MCF 10A (cell line): ENCODE measurements around the gene MINDY2. TPM values are rescaled to one million over a fixed set of nuclear protein-coding genes. Genes with fewer than 3 reads are reported as not detected.
"Not testable (repeated sequence)": the region's sequence is repeated elsewhere in the genome, so short reads cannot be mapped to it uniquely, and the experiment has no call there.

Experiments
- BruUV-seq: library from RNA; stranded (reverse); fragments of 400-500 nt; replicated peaks from 2 replicates; lab custom pipeline; 2021; lab: Mats Ljungman, UMichigan
- CTCF ChIA-PET: fragments of 300-600 bp; sonication (Branson Sonifier 250); formaldehyde crosslinking; extraction: SDS; loops from one replicate; lab custom pipeline; 2021; ENCODE audit warnings: antibody characterized with exemption, inconsistent platforms; lab: Yijun Ruan, JAX
- POLR2A ChIA-PET: fragments of 300-600, 350-650 bp; sonication (Branson Sonifier 250); formaldehyde crosslinking; extraction: SDS; loops from one replicate; lab custom pipeline; 2020; ENCODE audit warnings: antibody characterized with exemption, inconsistent platforms; lab: Yijun Ruan, JAX
- DNase-seq: peaks from one replicate; pipeline ENCODE4 v3.0.0-alpha.2; 2018; ENCODE audit not compliant: unreplicated experiment
- H3K27ac Mint-ChIP-seq: one replicate; pipeline ENCODE4 v1.8.0; 2022; ENCODE audit warnings: mild to moderate bottlenecking, low read depth, mixed read lengths; ENCODE audit not compliant: unreplicated experiment
- H3K27me3 Mint-ChIP-seq: one replicate; pipeline ENCODE4 v1.8.0; 2022; ENCODE audit warnings: mixed read lengths; ENCODE audit not compliant: insufficient read depth, unreplicated experiment
- H3K36me3 Mint-ChIP-seq: one replicate; pipeline ENCODE4 v1.8.0; 2022; ENCODE audit warnings: mild to moderate bottlenecking, moderate library complexity, mixed read lengths; ENCODE audit not compliant: insufficient read depth, unreplicated experiment
- H3K4me1 Mint-ChIP-seq: one replicate; pipeline ENCODE4 v1.8.0; 2022; ENCODE audit warnings: mixed read lengths; ENCODE audit not compliant: insufficient read depth, unreplicated experiment
- H3K4me3 Mint-ChIP-seq: one replicate; pipeline ENCODE4 v1.8.0; 2022; ENCODE audit warnings: mild to moderate bottlenecking, moderate library complexity, mixed read lengths; ENCODE audit not compliant: unreplicated experiment
- H3K9me3 Mint-ChIP-seq: one replicate; pipeline ENCODE4 v1.8.0; 2022; ENCODE audit warnings: mixed read lengths; ENCODE audit not compliant: unreplicated experiment
- intact Hi-C: fragments of 100-400 bp; cut with micrococcal nuclease; formaldehyde crosslinking; loops from 2 replicates; pipeline ENCODE4 v1.14.1; 2022
- total RNA-seq: library from RNA; stranded (reverse); gene quantifications from 2 replicates; pipeline ENCODE4 v1.2.3, GENCODE V29; 2022
- TF ChIP-seq, protein P1 (sequence below): fragments of 200-600 bp; IDR thresholded peaks from one replicate; pipeline ENCODE4 v1.8.0; 2022; ENCODE audit warnings: antibody characterized with exemption, mild to moderate bottlenecking; ENCODE audit not compliant: unreplicated experiment

The MINDY2 gene
- total RNA-seq, 1 experiment from 2014 or later, result 21.9 TPM

- ChIA-PET POLR2A (interaction anchor here (1.0 kb wide), 1 partner anchor 74 kb away, joined by 3 read pairs; no protein-coding TSS in a partner anchor), CTCF (interaction anchor here (1.2 kb wide), 1 partner anchor 403 kb away, joined by 3 read pairs; no protein-coding TSS in a partner anchor)
- BruUV-seq, result no TSS peak
- intact Hi-C loops, result no loop called here
- H3K27me3 Mint-ChIP-seq, result no peaks in the 10 kb centered on the region
- no peak for DNase-seq
- no peaks in the 10 kb centered on the region for H3K4me1 Mint-ChIP-seq
- H3K36me3 Mint-ChIP-seq, result peaks cover 33% of the 10 kb centered on the region
- TF ChIP-seq, protein P1, sequence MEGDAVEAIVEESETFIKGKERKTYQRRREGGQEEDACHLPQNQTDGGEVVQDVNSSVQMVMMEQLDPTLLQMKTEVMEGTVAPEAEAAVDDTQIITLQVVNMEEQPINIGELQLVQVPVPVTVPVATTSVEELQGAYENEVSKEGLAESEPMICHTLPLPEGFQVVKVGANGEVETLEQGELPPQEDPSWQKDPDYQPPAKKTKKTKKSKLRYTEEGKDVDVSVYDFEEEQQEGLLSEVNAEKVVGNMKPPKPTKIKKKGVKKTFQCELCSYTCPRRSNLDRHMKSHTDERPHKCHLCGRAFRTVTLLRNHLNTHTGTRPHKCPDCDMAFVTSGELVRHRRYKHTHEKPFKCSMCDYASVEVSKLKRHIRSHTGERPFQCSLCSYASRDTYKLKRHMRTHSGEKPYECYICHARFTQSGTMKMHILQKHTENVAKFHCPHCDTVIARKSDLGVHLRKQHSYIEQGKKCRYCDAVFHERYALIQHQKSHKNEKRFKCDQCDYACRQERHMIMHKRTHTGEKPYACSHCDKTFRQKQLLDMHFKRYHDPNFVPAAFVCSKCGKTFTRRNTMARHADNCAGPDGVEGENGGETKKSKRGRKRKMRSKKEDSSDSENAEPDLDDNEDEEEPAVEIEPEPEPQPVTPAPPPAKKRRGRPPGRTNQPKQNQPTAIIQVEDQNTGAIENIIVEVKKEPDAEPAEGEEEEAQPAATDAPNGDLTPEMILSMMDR, result no peak
- no peaks in the 10 kb centered on the region for H3K9me3 Mint-ChIP-seq
- no peak overlapping the region for H3K27ac Mint-ChIP-seq
- no peak overlapping the region for H3K4me3 Mint-ChIP-seq
Observed at GRCh38 chr15:58842713-58843396, 71.8 kb downstream of the MINDY2 start.

DNA sequence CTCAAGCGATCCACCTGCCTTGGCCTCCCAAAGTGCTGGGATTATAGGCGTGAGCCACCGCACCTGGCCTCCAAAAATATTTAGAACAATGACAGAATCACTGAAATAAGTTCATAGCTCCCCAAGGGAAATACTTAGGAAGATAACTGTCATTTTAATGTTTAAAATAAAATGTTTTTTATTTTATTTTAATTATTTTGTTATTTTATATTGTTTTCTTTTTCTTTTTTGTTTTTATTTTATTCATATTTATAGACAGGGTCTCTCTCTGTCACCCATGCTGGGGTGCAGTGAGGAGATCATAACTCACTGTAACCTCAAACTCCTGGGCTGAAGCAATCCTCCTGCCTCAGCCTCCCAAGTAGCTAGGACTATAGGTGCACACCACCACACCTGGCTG lies 80.1 kb downstream of the MINDY2 start:
- BruUV-seq, H3K4me1 Mint-ChIP-seq, H3K27me3 Mint-ChIP-seq, H3K27ac Mint-ChIP-seq, H3K4me3 Mint-ChIP-seq, H3K9me3 Mint-ChIP-seq, DNase-seq, intact Hi-C loops: not testable (repeated sequence)
- ChIA-PET POLR2A (interaction anchor here (0.9 to 1.3 kb wide), 2 partner anchors 30 to 80 kb away, joined by 3 read pairs; partner anchors contain the start of gene MINDY2), CTCF (interaction anchor here (0.6 to 0.7 kb wide), 2 partner anchors 60 to 1408 kb away, joined by 3 to 4 read pairs; no protein-coding TSS in a partner anchor)
- peaks cover 56% of the 10 kb centered on the region for H3K36me3 Mint-ChIP-seq

- BruUV-seq, result no TSS peak
- DNase-seq, result no peak
- intact Hi-C loops, result no loop called here
- peaks cover 48% of the 10 kb centered on the region for H3K36me3 Mint-ChIP-seq
- no peak overlapping the region for H3K27ac Mint-ChIP-seq
- ChIA-PET CTCF (interaction anchor here (0.6 kb wide), 2 partner anchors 179 to 413 kb away, joined by 3 to 4 read pairs; no protein-coding TSS in a partner anchor), POLR2A (interaction anchor here (1.4 kb wide), 1 partner anchor 82 kb away, joined by 5 read pairs; the partner anchor contains the start of gene MINDY2)
- TF ChIP-seq, protein P1, result no peak
- H3K9me3 Mint-ChIP-seq, result no peaks in the 10 kb centered on the region
- no peak overlapping the region for H3K4me3 Mint-ChIP-seq
- no peaks in the 10 kb centered on the region for H3K27me3 Mint-ChIP-seq
- H3K4me1 Mint-ChIP-seq, result no peaks in the 10 kb centered on the region
Observed at GRCh38 chr15:58852347-58852746, 81.2 kb downstream of the MINDY2 start.

DNA sequence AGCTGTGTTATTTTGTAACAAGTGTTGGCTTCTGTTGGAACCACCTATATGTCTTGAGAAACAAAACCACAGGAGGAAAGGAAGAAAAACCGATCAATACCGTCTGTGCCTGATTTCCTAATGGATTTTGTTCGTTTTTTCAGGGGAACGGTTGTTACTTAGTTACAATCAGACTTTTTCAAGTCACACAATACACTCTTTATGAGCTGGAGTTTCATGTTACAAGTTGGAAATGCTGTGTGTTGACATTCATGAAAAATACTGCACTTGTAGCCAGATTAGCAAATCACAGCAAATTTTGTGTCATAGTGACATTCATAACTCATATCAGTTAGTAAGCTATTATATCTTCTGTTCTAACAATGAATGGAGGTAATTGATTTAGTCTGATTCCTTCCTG lies 83.5 kb downstream of the MINDY2 start:
- intact Hi-C loops, result no loop called here
- H3K36me3 Mint-ChIP-seq, result peaks cover 33% of the 10 kb centered on the region
- ChIA-PET CTCF (interaction anchor here (0.6 kb wide), 1 partner anchor 1077 kb away, joined by 5 read pairs; no protein-coding TSS in a partner anchor), POLR2A (no interaction called here)
- no peak overlapping the region for H3K4me3 Mint-ChIP-seq
- H3K27ac Mint-ChIP-seq, result no peak overlapping the region
- no peak for DNase-seq
- no peaks in the 10 kb centered on the region for H3K9me3 Mint-ChIP-seq
- TF ChIP-seq, protein P1, result no peak
- no peaks in the 10 kb centered on the region for H3K27me3 Mint-ChIP-seq
- H3K4me1 Mint-ChIP-seq, result no peaks in the 10 kb centered on the region
- BruUV-seq, result no TSS peak
